Bronchus fibroblast of lung (primary cell): ENCODE results near the gene FAF1. TPM values are rescaled to one million over a fixed set of nuclear protein-coding genes. Genes with fewer than 3 reads are reported as not detected.

Experiments used
- total RNA-seq: library from RNA; depleted of rRNA; stranded (reverse); fragments of >200 nt; gene quantifications from 2 replicates; pipeline ENCODE4 v1.2.3, GENCODE V29; 2015

Gene FAF1
- 40.4 and 43.9 TPM in 2 replicates for total RNA-seq

DNA sequence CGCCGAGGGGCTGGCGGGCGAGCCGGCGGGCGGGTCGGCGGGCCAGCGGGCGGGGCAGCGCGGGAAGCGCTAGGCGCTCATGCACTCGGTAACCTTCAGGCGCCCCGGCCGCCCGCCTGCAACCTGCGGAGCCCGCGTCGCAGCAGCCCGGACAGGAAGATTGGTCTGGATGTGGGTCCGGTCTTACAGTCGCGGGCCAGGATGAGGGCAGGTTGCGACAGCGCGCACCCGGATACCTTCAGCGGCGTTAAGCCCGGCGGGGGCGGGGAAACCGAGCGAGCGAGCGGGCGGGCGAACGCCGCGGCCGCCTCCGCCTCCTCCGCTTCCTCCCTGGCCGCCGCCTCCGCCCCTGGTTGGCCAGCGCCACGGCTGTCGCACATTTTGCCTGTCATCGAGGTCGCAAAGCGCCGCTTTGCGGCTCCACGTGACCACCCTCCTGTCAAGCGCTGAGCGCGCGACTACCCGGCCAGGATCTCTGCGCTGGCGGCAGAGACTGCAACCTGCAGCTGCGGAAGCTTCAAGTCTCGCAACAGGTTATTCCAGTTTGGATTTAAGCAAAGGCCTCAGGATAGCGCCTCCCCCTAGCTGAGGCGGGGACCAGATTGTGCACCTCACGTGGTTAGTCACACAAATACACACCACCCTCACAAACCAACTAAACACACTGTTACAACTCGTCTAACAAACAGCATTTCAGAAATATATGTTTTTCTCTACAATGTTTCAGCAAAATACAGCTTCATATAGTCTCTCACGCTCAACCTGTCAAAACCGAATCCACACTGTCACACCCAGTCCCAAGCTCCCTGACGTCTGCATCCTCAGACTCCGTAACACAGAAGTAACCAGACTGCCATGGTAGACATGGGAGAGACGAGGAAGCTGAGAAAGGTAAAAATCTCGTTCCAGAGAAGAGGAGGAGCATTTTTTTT, at the start of gene FAF1:
Gene FAF1, minus strand, starts transcription at position 355 of the 932 bp plus-strand sequence. CDS start 456 bp downstream, outside the sequence.

DNA sequence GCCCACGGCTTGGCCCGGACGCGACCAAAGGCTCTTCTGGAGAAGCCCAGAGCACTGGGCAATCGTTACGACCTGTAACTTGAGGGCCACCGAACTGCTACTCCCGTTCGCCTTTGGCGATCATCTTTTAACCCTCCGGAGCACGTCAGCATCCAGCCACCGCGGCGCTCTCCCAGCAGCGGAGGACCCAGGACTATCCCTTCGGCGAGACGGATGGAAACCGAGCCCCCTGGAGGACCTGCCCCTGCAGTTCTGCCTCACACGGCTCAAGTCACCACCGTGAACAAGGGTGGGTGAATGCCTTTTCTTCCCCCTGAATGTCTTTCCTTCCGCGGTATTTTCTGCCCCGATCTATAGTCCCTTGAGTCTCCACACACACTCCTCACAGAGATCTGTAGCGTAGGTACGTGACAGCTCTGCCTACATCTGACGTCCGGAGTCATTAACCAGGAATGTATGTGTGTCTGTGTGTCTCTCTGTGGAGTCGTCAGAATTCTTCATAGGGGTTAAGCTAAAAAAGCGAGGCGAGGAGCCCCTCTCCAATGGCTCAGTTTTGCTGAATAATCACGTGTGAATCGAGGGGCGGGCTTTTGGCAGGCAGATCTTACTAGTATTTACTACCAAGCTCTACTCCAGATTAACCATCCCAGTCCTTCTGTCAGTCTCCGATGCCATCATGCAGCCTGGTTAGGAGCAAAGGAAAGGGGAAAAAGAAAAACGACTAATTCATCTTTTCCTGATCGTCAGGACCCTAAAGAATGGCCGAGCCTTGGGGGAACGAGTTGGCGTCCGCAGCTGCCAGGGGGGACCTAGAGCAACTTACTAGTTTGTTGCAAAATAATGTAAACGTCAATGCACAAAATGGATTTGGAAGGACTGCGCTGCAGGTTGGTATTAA, 9.8 kb upstream of the FAF1 start, which contains the start of gene CDKN2C:
Gene CDKN2C, plus strand, starts transcription at position 635 of the 898 bp plus-strand sequence. Its CDS starts 124 bp downstream, at position 759.

DNA sequence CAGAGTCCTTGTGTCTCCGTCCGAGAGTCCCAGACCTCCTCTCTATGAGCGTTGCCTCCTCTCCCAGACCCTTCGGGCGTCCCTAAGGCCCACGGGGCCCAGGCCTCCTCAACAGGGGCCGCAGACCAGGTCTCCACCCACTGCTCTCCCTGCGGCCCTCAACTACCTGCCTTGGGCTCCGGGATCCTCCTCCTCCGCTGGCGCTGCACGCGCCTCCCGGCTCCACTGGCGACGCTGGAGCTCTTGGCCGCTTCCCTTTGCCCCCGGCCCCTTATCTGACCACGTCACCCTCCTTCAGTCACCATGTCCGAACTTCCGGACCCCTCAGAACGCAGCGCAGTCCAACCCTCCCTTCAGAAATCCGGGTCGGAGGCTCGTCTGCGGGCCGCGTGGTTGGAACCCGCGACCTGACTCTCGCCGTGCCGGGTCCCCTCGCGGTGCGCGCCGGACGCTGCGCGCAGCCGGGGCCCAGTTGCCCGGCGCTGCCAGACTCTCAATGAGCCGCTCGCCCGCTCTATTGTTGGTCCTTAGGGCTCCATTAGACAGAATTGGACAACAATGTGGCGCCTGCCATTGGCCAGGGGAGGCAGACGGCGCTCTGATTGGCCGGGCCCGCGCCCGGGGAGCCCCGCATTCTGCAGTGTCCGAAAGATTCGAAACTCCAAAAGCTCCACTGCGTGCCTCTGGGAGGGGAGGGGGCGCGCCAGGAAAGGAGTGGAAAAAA, 537.0 kb downstream of the FAF1 start, which contains the start of gene DMRTA2:
Gene DMRTA2, minus strand, starts transcription at position 498 of the 724 bp plus-strand sequence. CDS start 1,907 bp downstream, outside the sequence.

Other genes starting within 250 kb of the FAF1 start
- 26.4 and 33.9 TPM in 2 replicates for gene CDKN2C, start 10.0 kb upstream of the FAF1 start, total RNA-seq
- not detected in 2 replicates for gene C1orf185, start 142.0 kb upstream of the FAF1 start, total RNA-seq